ENCODE results near the gene DSG4. TPM values are rescaled to one million over a fixed set of nuclear protein-coding genes. Genes with fewer than 3 reads are reported as not detected.

DSG4 gene
- total and polyA plus RNA-seq, 11 donors: not detected

DNA sequence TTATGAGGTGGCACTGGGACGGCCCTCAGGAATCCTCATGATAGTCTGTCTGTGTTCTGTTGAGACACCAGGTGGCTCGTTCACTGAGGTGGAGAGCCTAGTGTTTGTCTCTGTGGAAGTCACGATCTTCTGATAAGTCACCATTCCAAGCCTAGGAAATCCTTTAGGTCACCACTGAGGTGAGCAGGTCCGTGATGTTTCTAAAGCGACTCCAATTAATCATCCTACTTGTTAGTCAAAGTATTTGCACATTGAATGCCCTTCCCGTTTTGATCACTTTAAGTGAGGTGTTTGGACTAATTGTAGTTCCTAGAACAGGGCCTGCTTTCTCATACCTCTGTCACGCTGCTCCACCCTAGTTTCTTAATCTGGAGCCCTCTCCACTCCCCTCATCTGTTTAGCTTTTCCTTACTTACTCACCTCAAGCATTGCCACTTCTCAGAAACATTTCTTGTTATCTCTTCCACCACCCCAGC lies 42.9 kb downstream of the DSG4 start:
- DNase-seq: no peak
- WGBS, 4 donors: 85 to 91% (median 89%) methylated on average over 7 of the region's 7 CpGs
- no peak for ATAC-seq
- Histone ChIP-seq H3K27ac (no peak overlapping the region), H3K4me3 (no peak overlapping the region), H3K36me3 (no peaks in the 10 kb centered on the region), H3K4me1 (no peaks in the 10 kb centered on the region), H3K9me3 (peaks cover 0 to 8% (median 0%) of the 10 kb centered on the region in 12 donors), H3K27me3 (no peaks in the 10 kb centered on the region)
- intact Hi-C loops (cut with DNase I): loop anchor here in 1 of 10 donors (10.0 kb wide), 1 partner anchor 55 kb away; no protein-coding TSS in a partner anchor
- TF ChIP-seq, protein P1, sequence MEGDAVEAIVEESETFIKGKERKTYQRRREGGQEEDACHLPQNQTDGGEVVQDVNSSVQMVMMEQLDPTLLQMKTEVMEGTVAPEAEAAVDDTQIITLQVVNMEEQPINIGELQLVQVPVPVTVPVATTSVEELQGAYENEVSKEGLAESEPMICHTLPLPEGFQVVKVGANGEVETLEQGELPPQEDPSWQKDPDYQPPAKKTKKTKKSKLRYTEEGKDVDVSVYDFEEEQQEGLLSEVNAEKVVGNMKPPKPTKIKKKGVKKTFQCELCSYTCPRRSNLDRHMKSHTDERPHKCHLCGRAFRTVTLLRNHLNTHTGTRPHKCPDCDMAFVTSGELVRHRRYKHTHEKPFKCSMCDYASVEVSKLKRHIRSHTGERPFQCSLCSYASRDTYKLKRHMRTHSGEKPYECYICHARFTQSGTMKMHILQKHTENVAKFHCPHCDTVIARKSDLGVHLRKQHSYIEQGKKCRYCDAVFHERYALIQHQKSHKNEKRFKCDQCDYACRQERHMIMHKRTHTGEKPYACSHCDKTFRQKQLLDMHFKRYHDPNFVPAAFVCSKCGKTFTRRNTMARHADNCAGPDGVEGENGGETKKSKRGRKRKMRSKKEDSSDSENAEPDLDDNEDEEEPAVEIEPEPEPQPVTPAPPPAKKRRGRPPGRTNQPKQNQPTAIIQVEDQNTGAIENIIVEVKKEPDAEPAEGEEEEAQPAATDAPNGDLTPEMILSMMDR (IDR thresholded peaks at IDR 0.05): no peak
- no peak for TF ChIP-seq POLR2A (IDR thresholded peaks at IDR 0.05)

DNA sequence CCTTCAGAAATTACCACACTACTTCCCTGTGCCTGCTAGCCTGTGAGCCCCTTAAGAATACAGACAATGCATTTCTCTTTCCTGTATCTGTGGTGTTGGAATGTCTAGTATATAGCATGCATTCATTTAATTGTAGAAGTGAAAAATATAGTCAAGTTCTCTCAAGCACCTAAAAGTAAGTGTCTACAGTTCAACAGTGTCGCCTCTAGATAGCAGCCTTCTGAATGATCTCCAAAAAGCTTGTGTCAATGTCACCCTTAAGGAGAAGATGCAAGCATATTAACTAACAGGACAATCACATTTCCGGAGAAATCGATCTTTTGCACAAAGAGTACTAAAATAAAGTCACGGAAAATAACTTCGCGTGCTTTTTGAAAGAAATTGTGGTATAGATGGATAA lies 43.5 kb downstream of the DSG4 start:
- H3K9me3 ChIP-seq: peaks cover 0 to 8% (median 0%) of the 10 kb centered on the region in 12 donors
- H3K4me1 ChIP-seq: no peaks in the 10 kb centered on the region
- ATAC-seq (no peak), DNase-seq (no peak)
- no peaks in the 10 kb centered on the region for H3K27me3 ChIP-seq
- H3K27ac ChIP-seq: no peak overlapping the region
- WGBS, 4 donors: 90 to 93% (median 91%) methylated on average over 6 of the region's 6 CpGs
- TF ChIP-seq, protein P1 (IDR thresholded peaks at IDR 0.05): no peak
- no peak for TF ChIP-seq POLR2A (IDR thresholded peaks at IDR 0.05)
- intact Hi-C loops (cut with DNase I): loop anchor here in 1 of 10 donors (10.0 kb wide), 2 partner anchors 85 to 155 kb away; no protein-coding TSS in a partner anchor
- no peaks in the 10 kb centered on the region for H3K36me3 ChIP-seq
- no peak overlapping the region for H3K4me3 ChIP-seq

DNA sequence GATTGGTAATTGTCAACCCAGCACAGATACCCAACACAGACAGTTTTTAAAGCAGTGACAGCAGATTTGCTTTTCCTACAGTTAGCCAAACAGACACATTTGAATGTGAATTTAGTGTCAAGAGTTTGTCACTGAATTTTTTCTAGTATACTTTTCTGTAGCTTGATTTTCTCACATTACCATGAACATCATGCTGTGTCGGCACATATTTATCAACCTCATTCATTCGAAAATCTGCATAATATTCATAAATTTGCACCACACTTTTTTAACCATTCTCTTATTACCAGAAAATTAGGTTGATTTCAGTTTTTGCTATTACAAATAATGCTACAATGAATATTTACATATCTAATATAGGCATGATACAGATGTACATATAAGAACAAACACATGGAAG lies 43.9 kb downstream of the DSG4 start:
- TF ChIP-seq POLR2A (IDR thresholded peaks at IDR 0.05): no peak
- TF ChIP-seq, protein P1 (IDR thresholded peaks at IDR 0.05): no peak
- Histone ChIP-seq H3K4me1 (no peaks in the 10 kb centered on the region), H3K27me3 (no peaks in the 10 kb centered on the region), H3K4me3 (no peak overlapping the region), H3K27ac (no peak overlapping the region), H3K9me3 (peaks cover 0 to 8% (median 0%) of the 10 kb centered on the region in 12 donors), H3K36me3 (no peaks in the 10 kb centered on the region)
- ATAC-seq (no peak), DNase-seq (no peak)
- 90 to 98% (median 94%) methylated on average over 2 of the region's 2 CpGs for WGBS, 4 donors
- intact Hi-C loops (cut with DNase I): loop anchor here in 1 of 10 donors (10.0 kb wide), 2 partner anchors 84 to 156 kb away; no protein-coding TSS in a partner anchor

DNA sequence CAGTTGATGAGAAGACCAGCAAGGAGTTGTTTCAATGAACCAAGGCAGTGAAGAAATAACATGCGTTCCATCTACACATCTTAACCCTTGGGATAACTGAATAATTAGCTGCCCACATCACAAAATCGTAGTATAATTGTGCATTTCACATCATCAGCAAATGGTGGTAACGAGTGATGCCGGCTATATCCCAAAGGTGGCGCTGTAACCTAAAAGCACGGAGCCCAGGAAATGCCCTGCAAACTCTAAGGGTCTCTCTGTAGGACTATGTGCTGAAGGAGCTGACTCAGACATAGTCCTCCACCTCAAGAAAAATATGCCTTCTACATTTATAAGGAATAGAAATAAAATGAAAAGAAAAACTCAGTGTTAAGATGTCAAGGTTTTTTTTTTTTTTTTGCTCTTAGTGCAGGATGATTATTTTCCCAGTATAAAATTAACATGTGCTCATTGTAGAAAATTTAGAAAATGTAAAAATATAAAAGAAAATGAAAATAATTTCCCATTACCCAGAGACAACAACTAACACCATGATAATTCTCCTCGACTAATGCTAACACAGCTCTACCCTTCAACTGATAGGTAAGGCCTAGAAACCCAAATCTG lies 47.9 kb downstream of the DSG4 start:
- Histone ChIP-seq H3K27me3 (no peaks in the 10 kb centered on the region), H3K27ac (no peak overlapping the region), H3K4me3 (no peak overlapping the region), H3K4me1 (no peaks in the 10 kb centered on the region), H3K36me3 (no peaks in the 10 kb centered on the region), H3K9me3 (no peaks in the 10 kb centered on the region)
- no peak for DNase-seq
- WGBS, 4 donors: 33 to 38% (median 35%) methylated on average over 7 of the region's 7 CpGs
- ATAC-seq: no peak
- no peak for TF ChIP-seq POLR2A (IDR thresholded peaks at IDR 0.05)
- TF ChIP-seq, protein P1 (IDR thresholded peaks at IDR 0.05): peak in 11 of 12 donors; percentile 15 to 60 (median 38)
- intact Hi-C loops (cut with DNase I): loop anchor here in 1 of 10 donors (10.0 kb wide), 2 partner anchors 80 to 160 kb away; no protein-coding TSS in a partner anchor
